Prostate gland (tissue), 2 donors: Measurements from ENCODE around the gene SRMS. TPM values are rescaled to one million over a fixed set of nuclear protein-coding genes. Genes with fewer than 3 reads are reported as not detected.

Experiments
- DNase-seq: peaks from one replicate; pipeline ENCODE4 v3.0.0-alpha.2; 2019; ENCODE audit warnings: low spot score
- H3K27ac ChIP-seq, 2 donors: fragments of 200-600 bp; sonication (generic); 2 replicates each; pipeline ENCODE4 v1.5.1; 2017 to 2019
- H3K27me3 ChIP-seq: fragments of 200-600 bp; sonication (generic); replicated peaks from 2 replicates; pipeline ENCODE4 v1.5.1; 2019; ENCODE audit not compliant: insufficient read depth
- H3K36me3 ChIP-seq, 2 donors: fragments of 200-600 bp; sonication (generic); 1 replicate in 1 of 2; 2 replicates in 1 of 2; pipeline versions ENCODE4 v1.5.1 to v1.8.1; 2017 to 2019
- H3K4me1 ChIP-seq: fragments of 200-600 bp; sonication (generic); replicated peaks from 2 replicates; pipeline ENCODE4 v1.5.1; 2019
- H3K4me3 ChIP-seq, 2 donors: fragments of 200-600 bp; sonication (generic); 2 replicates each; pipeline ENCODE4 v1.5.1; 2017 to 2019
- H3K9me3 ChIP-seq: fragments of 200-600 bp; sonication (generic); 2 replicates; pipeline ENCODE4 v1.5.1; 2017
- CTCF ChIP-seq, 4 experiments: fragments of 200-600 bp in 2 of 4; fragments of 450-650 bp in 2 of 4; sonication (generic) in 2 of 4; IDR thresholded peaks; 1 replicate in 3 of 4; 2 replicates in 1 of 4; pipeline ENCODE4 v1.5.1; 2016 to 2019; ENCODE audit warnings: antibody characterized with exemption in 4 of 4, mild to moderate bottlenecking in 2 of 4, moderate library complexity in 2 of 4
- POLR2A ChIP-seq: fragments of 450-650 bp; IDR thresholded peaks from one replicate; pipeline ENCODE4 v1.6.1; 2016; ENCODE audit warnings: antibody characterized with exemption, mild to moderate bottlenecking
- POLR2AphosphoS5 ChIP-seq: sonication (generic); formaldehyde crosslinking; IDR thresholded peaks from one replicate; pipeline ENCODE4 v1.6.1; 2017; ENCODE audit warnings: antibody characterized with exemption
- WGBS: methylation state at CpG from one replicate; pipeline ENCODE4 v1.1.5; 2018; 5-methylcytosine and 5-hydroxymethylcytosine counted together
- intact Hi-C: fragments of 100-400 bp; cut with DNase I; formaldehyde crosslinking; loops from one replicate; pipeline ENCODE4 v1.14.2; 2022
- total RNA-seq, 2 donors: library from RNA; depleted of rRNA; stranded (reverse); fragments of >200 nt; gene quantifications; one replicate each; pipeline ENCODE4 v1.1.0, GENCODE V29; 2016

The SRMS gene
- total RNA-seq, 2 donors from 2014 or later, result 0.34 to 1.6 TPM

GRCh38 chr20:63493563-63494020 lies 54.0 kb downstream of the SRMS start:
- Histone ChIP-seq H3K4me1 (no peaks in the 10 kb centered on the region), H3K9me3 (no peaks in the 10 kb centered on the region), H3K27me3 (peaks cover 4% of the 10 kb centered on the region), H3K4me3 (no peak overlapping the region), H3K36me3 (no peaks in the 10 kb centered on the region), H3K27ac (no peak overlapping the region)
- intact Hi-C loops, result no loop called here
- WGBS, result 66% methylated on average over 13 of the region's 13 CpGs
- TF ChIP-seq POLR2AphosphoS5, result no peak
- TF ChIP-seq CTCF (IDR thresholded peaks at IDR 0.05), result no peak
- no peak for TF ChIP-seq POLR2A
- DNase-seq, result no peak

- H3K27me3 ChIP-seq, result peaks cover 4% of the 10 kb centered on the region
- no peak overlapping the region for H3K27ac ChIP-seq
- no peak overlapping the region for H3K4me3 ChIP-seq
- intact Hi-C loops, result no loop called here
- no peaks in the 10 kb centered on the region for H3K36me3 ChIP-seq
- H3K4me1 ChIP-seq, result no peaks in the 10 kb centered on the region
- 96% methylated on average over 14 of the region's 14 CpGs for WGBS
- DNase-seq, result no peak
- TF ChIP-seq POLR2A, result no peak
- TF ChIP-seq POLR2AphosphoS5, result no peak
- TF ChIP-seq CTCF (IDR thresholded peaks at IDR 0.05), result no peak
- H3K9me3 ChIP-seq, result no peaks in the 10 kb centered on the region
Observed at GRCh38 chr20:63492982-63493381, 54.6 kb downstream of the SRMS start.

- intact Hi-C loops, result no loop called here
- Histone ChIP-seq H3K4me3 (no peak overlapping the region), H3K27me3 (peaks cover 8% of the 10 kb centered on the region), H3K4me1 (no peaks in the 10 kb centered on the region), H3K36me3 (no peaks in the 10 kb centered on the region), H3K27ac (no peak overlapping the region), H3K9me3 (no peaks in the 10 kb centered on the region)
- DNase-seq, result no peak
- TF ChIP-seq POLR2A (no peak), POLR2AphosphoS5 (no peak), CTCF (IDR thresholded peaks at IDR 0.05) (no peak)
- 96% methylated on average over 2 of the region's 2 CpGs for WGBS
Observed at GRCh38 chr20:63492518-63492917, 55.0 kb downstream of the SRMS start.

- Histone ChIP-seq H3K36me3 (no peaks in the 10 kb centered on the region), H3K4me3 (no peak overlapping the region), H3K4me1 (no peaks in the 10 kb centered on the region), H3K27ac (no peak overlapping the region), H3K27me3 (peaks cover 11% of the 10 kb centered on the region), H3K9me3 (no peaks in the 10 kb centered on the region)
- TF ChIP-seq CTCF (IDR thresholded peaks at IDR 0.05), result no peak
- TF ChIP-seq POLR2A, result no peak
- TF ChIP-seq POLR2AphosphoS5, result no peak
- WGBS, result 55% methylated on average over 4 of the region's 4 CpGs
- no peak for DNase-seq
- intact Hi-C loops, result no loop called here
Observed at GRCh38 chr20:63491635-63492230, 55.8 kb downstream of the SRMS start.

GRCh38 chr20:63491078-63491477 lies 56.5 kb downstream of the SRMS start:
- Histone ChIP-seq H3K4me3 (no peak overlapping the region), H3K4me1 (no peaks in the 10 kb centered on the region), H3K27ac (no peak overlapping the region), H3K27me3 (peaks cover 11% of the 10 kb centered on the region), H3K36me3 (no peaks in the 10 kb centered on the region), H3K9me3 (no peaks in the 10 kb centered on the region)
- 90% methylated on average over 4 of the region's 4 CpGs for WGBS
- intact Hi-C loops, result no loop called here
- no peak for TF ChIP-seq POLR2AphosphoS5
- no peak for TF ChIP-seq POLR2A
- no peak for TF ChIP-seq CTCF (IDR thresholded peaks at IDR 0.05)
- DNase-seq, result no peak
